Myocyte (in vitro differentiated cells): Measurements from ENCODE around the gene FNDC5. TPM values are rescaled to one million over a fixed set of nuclear protein-coding genes. Genes with fewer than 3 reads are reported as not detected.
A peak's percentile ranks its signal among the peaks of the same experiment; 100 is the strongest.

Experiments
- DNase-seq: peaks from one replicate; pipeline ENCODE4 v3.0.0-alpha.2; 2012; ENCODE audit warnings: low read depth
- total RNA-seq: library from RNA; depleted of rRNA; stranded (reverse); fragments of >200 nt; gene quantifications from 2 replicates; pipeline ENCODE4 v1.2.3, GENCODE V29; 2014

The FNDC5 gene
- total RNA-seq, 1 donor from 2014 or later: 392 TPM

GRCh38 chr1:32884726-32885125, 14.0 kb upstream of the FNDC5 start:
- no peak for DNase-seq

DNA sequence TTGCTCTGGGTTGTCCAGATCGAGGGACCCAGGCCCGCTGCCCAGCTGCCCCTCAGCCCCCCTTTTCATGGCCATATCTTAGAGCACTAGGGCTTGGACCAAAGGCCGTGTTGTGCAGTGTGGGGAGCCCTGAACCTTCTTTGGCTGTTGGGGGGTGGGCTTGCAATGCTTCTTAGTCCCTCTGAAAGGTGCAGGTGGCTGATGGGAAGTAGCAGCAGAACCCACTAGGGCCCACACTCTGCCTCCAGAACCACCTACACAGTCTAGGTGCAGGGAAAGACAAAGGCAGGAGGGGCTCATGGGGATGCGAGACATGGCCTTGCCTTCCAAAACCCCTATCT, 13.3 kb upstream of the FNDC5 start:
- DNase-seq: no peak

DNA sequence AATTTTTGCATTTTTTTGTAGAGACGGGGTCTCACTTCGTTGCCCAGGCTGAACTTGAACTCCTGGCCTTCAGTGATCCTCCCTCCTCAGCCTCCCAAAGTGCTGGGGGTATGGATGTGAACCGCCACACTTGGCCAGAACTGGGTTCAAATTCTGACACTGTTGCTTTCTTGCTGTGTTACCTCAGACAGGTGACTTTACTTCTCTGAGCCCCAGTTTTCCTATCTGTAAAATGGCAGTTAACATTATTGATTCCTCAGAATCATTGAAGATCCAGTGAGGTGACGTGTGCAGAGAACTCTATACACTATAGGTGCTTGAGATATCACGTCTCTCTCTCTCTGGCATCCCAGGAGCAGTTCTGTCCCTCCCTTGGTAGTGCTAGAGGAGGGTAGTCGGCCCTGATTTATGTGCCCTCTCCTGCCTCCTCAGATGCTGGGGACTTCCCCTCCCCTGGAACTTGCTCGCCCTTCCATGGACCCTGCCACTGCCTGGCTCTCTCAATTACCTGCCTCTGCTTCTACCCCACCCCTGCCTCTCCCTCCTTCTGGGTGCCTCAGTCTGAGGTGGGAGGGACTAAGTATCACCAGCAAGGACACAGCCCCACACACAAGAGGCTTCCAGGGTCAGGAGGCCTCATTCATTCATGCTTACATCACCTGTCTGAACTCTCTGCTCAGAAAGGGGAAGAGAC, 12.8 kb upstream of the FNDC5 start:
- no peak for DNase-seq

DNA sequence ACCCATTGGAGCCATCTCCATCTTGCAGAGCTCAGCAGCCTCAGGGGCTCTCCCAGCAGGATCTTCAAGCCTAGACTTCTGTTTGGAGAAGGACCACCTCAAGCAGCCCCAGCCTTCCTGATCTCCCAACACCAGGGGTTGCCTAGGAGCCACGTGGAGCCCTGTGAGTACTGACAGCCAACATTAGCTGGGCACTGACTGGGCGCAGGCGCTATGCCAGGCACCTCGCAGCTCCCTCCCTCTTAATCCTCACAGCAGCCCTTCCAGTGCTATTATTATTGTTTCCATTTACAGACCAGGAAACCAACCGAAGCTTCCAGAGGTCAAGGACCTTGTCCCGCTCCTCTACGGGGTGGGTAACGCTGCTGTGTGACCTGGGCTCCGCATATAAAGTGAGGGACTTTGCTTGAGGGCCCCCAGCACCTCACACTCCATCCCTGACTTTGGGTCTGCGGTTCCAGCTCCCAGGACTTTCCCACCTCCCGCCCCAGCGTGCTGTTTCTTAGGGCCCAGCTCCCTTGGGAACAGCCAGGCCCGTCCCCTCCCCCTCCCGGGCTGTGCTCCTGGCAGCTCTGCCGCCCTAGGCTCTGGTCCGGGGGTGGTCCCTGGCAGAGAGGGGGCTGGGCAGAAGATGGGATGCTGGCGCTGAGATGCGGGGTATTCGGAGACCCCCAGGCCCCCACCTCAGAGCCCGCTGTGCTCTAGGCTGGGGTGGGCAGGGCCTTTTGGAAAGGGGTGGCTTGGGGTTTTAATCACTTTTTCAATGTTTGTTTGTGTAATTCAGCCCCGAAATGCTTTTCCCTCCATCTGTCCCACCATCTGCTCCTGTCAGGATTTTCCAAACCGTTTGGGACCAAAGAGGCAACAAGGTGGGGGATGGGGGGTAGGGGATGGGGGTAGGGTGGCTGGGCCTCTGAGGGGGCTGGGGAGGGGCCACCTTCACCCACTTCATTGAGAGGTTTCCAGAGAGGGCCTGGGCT, 11.4 kb upstream of the FNDC5 start:
- DNase-seq: no peak

GRCh38 chr1:32881291-32881690, 10.6 kb upstream of the FNDC5 start:
- DNase-seq: no peak

DNA sequence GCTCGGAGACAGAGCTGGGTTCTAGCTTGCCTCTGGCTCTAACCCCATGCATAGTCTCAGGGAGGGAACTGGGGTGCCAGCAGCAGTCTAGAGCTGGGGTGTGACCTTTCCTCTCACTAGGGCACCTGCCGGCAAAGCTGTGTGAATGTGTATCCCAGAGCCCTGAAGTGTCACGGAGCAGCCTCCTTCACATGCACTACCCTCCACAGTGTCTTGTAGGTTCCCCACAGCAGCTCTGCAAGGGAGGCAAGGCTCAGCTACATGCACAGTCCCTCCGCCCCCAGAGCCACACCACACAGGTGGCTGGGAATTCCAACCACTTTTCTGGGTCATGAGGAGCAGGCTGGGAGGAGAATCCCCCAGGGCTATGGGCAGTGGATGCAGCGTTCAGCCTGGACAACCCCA, 7.9 kb upstream of the FNDC5 start:
- DNase-seq: no peak

GRCh38 chr1:32878183-32878582, 7.5 kb upstream of the FNDC5 start:
- no peak for DNase-seq

DNA sequence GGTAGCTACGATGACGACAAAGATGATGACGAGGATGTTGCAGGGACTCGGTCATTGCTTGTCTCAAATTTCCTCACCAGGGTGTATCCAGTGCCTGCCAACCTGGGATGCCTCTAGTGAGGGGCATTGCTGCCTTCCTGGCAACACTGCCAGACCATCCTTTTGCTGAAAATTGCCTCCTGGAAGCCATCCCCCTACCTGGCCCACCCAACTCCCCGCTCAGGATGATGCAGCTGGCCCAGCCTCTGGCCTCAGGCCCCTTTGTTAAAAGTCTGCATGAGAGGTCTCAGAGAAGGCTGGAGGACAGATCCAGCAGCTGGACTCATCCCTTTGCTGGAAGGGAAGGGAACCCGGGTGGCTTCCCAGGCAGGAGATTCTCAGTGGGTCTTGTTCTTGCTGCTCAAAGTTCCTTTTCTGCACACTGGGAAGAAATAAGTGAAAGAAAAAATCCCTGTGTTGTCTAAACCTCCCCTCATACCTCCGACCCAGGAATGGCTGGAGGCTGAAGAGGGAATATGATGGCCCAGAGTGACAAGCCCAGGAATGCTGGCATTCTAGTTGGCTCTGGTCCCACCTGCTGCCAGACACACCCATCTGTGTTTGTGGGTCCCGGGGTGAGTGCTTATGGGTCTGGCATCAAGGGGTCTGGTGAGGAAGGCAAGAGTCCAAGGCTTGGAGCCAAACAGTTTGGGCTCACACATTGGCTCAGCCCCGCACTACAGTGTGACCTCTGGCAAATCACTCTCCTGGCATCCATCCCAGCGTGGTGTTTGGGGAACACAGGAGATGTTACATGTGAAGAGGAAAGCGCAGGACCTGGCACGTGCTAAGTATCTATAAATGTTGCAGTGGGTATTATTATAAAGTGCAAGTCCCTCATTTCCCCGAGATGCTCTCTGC, 6.7 kb upstream of the FNDC5 start:
- DNase-seq: peak; percentile 53

GRCh38 chr1:32876341-32877210, 5.9 kb upstream of the FNDC5 start:
- DNase-seq: peak; percentile 46

DNA sequence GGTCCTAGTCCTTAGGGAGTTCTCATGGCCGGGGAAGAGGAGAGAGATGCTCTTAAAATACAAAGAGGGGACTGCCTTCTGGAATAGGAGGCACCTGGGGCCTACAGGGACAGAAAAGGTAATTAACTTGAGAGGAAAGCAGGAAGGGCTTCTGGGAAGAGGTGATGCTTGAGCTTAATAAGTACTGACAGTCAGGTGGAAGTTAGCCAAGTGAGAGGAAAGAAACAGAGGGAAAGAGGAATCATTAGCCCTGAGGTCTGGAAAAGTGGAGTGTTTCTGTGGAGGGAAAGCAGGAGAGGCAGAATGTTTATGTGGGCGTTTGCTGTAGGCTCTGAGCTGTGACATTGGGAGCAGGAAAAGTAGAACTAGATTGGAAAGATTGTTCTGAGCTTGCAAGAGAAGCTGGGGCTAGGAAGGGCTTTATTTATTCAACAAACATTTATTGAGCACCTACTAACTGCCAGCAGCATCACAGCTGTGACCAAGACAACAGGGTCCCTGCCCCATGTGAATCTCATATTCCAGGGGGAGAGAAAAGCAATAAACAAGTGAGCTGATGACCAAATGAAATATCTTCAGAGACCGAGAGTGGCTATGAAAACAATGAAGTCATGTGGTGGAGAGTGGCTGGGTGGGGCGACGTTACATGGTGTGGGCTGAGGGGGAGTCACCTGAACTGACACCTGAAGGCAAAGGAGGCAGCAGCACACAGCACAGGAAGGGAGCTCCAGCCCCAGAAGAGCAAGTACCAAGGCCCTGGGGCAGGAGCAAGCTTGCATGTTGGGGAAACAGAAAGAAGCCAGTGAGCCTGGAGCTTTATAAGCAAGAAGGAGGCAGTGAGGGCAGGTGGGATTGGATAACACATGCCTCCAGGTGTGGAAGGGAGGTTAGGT, 4.4 kb upstream of the FNDC5 start:
- DNase-seq: no peak

DNA sequence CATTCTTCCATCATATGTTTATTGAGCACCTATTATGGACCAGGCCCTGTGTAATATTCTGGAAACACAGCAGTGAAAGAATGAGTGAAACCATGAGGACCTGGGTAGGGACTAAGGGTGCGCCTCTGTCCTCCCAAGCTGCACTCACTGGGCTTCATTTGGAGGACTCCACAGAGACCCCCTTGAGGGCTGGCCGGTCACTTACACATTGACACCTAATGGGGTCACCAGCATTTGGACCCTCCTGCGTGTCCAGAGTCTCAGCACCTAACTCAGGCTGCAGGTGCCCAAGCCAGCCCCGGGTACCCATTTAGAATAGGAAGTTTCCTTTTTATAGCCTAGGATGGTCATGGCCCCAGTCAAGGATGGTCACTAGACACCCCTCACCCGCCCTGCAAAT, 2.8 kb upstream of the FNDC5 start:
- no peak for DNase-seq

DNA sequence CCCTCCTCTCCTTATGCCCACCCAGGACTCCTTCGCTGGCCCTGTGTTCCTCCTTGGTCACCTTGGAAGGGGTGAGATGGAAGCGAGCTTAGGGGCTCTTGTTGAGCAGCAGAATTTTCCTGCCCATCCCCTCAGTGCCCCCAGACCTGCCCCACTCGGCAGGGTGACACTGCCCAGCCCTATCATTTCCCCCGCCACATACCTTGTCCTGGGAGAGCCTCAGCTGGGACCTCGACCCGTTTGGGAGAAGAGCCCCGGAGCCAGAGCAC, 1.4 kb upstream of the FNDC5 start:
- DNase-seq: no peak

GRCh38 chr1:32871364-32872191, 866 bp upstream of the FNDC5 start:
- DNase-seq: peak; percentile 78

DNA sequence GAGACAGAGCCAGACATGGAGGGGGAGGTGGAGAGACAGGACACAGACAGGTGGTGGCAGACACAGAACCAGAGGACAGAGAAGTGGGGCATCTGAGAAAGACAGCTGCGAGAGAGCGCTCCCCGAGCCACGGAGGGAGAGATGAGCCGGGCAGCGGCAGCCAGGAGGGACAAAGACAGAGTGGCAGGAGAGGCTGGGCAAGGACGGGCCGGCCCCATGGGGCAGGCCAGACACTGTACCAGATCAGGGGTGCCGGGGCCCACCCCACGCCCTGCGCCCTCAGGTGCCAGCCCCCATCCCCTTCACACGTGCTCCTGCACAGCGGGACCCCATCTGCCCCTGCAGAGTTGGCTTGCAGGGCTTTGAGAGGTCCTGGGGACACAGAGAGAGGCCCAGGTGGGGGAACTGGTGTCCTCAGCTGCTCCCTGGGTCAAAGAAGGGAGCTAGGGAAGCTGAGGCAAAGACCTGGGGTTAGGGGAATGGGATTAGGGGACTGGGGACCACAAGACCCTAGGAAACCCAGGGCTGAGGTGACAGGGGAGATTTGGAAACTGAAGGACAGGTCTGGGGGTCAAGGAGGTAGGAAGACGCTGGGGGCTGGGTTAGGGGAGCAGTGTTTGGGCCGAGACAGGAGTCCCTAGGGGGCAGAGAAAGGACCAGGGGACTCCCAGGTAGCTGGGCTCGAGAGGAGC, 643 bp downstream of the FNDC5 start:
- peak; percentile 87 for DNase-seq

DNA sequence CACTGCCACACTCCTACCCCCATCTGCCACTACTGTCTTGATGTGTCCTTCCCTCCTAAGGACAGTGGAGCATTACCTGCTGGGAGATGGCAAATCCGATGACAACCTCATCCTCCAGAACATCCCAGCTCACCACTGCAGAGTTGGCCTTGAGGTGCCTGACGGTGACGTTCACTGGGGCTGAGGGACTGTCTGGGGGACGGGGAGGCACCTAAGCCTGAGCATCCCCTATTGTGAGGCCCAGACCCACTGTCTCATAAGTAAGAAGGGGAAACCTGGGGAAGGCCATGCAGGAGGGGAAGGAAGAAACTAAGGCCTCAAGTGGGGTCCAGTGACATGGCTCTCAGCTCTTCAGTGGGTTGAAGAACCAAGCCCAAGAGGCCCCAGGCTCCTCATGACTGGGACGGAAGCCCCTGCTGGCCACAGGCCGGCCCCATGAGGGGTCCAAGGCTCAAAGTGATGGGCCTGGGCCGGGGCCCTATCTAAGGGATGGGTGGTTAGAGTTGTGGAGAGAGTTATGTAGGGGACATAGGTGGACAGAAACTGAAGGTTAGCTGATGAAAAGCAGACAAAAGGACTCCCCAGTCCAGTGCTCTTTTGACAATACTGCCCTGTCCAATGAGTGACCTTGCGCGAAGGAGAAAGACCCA, 1.8 kb downstream of the FNDC5 start:
- DNase-seq: no peak

DNA sequence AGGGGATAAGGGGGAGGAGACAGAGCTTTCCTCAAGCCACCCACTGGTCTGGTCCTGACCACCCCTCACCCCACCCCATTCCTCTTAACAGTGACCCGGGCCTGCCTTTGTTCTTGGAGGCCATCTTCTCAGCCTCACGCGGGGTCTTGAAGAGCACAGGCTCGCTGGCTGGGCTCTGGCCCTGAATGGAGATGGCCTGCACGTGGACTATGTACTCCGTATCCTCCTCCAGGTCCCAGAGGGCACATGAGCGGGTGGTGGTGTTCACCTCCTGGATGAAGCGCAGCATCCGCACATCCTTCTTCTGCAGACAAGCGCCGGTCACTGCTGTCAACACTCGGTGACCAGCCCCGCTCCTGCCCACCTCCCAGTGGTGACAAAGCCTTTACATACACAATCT, 2.6 kb downstream of the FNDC5 start:
- DNase-seq: no peak

DNA sequence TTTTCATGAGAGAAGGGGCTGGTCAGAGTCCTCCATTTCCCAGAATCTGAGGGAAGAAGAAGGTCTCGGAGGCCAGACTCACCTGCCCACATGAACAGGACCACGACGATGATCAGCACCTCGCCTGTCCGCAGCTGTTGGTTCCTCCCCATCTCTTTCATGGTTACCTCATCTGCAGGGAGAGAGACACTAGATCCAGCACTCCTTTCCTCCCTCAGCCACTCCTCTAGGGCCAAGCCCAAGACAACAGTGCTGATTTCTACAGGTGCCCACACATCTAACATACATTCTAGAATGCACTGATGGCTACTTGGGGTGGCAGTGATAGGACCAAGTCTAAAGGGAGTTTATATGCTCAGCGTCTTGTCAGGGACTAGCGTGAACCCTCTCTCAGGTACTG, 3.0 kb downstream of the FNDC5 start:
- DNase-seq: no peak

DNA sequence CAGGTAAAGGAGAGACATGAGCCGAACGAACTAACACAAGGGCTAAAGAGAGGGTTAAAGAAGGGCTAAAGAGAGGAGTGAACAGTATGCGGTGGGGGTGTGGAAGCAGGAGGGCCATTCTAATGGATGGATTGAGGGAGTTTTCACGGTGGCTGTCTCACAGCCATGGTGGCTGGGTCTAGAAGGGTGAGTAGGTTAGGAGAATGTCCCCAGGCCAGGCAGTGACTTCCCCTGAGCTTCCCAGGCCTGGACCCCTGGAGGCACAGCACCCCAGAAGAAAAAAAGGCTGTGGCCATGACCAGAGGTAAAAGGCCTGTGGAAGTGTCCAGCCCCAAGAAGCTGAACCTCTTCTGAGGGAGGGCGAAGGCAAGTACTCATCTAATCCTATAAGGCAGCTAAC, 3.6 kb downstream of the FNDC5 start:
- no peak for DNase-seq
